Measurements from ENCODE around the gene CASP8AP2. TPM values are rescaled to one million over a fixed set of nuclear protein-coding genes. Genes with fewer than 3 reads are reported as not detected.
"Not testable (repeated sequence)": the region's sequence is repeated elsewhere in the genome, so short reads cannot be mapped to it uniquely, and the experiment has no call there.

The CASP8AP2 gene
- 11.6 TPM for total RNA-seq
- long read RNA-seq, partial matches to known transcripts = 5 of 16 reads
- long read RNA-seq, other reads (novel, unspliced or antisense) = 8 of 16 reads

DNA sequence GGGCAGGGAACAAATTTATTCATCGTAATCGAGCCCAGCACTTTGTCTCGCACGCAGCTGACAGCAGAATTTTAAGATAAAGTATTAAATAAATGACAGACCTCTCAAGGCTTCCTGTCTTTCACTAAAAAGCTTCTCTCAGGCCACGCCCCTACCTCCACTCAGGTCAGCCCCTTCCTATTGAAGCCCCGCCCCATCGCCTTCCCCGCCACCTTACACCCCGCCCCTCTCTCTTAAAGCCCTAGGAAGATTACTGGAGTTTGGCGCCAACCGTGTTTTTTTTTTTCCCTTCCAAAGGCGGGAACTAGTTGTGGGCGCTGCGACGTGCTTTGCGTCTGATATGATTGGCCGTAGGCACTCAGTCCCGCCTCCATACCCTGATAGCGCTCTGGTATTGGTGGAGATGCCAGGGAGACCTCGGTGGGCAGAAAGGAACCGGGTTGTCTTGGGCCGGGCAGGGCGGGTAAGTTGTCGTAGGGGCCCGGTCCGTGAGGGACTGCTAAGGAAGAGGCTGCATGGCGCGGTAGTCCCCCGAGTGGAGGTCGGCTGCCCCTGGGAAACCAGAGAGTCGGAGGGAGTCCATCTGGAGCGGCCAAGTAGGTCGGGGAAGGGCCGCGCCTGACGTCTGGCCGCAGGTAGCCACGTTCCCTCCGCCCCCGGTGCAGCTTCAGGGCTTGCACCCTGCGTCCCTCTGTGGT, at the start of gene CASP8AP2:
Gene CASP8AP2, plus strand, starts transcription at position 409 of the 698 bp plus-strand sequence.
- peak; percentile 96 for DNase-seq (ENCODE audit: low spot score)
- intact Hi-C loops (cut with DNase I) = loop anchor here (10.0 kb wide), 1 partner anchor 645 kb away; no protein-coding TSS in a partner anchor

- no peak for DNase-seq (ENCODE audit: low spot score)
- intact Hi-C loops (cut with DNase I) = no loop called here
Measured at GRCh38 chr6:89781070-89782034, 48.3 kb upstream of the CASP8AP2 start.

GRCh38 chr6:89782222-89782621, 47.5 kb upstream of the CASP8AP2 start:
- DNase-seq (ENCODE audit: low spot score) = no peak
- intact Hi-C loops (cut with DNase I) = no loop called here

- intact Hi-C loops (cut with DNase I); DNase-seq (ENCODE audit: low spot score): not testable (repeated sequence)
Measured at GRCh38 chr6:89783293-89783692, 46.4 kb upstream of the CASP8AP2 start.

DNA sequence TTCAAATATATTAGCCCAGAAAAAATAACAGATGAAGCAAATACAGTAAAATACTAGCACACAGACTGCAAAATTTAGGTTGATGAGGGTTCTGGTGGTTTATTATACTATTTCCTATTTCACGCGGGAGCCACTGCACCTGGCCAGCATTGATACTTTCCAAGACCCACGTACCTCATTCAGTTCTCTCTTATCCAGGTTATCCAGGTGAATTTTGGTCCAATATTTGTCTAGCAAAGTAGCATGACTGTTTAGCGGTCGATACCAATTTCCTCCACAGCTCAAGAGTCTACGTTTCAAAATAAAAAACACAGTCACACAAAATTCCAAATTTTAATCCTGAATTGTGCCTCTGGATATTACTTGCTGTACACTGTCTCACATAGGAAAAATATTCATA, 44.8 kb upstream of the CASP8AP2 start:
- no peak for DNase-seq (ENCODE audit: low spot score)
- intact Hi-C loops (cut with DNase I) = no loop called here

GRCh38 chr6:89786970-89787369, 42.7 kb upstream of the CASP8AP2 start:
- intact Hi-C loops (cut with DNase I) = no loop called here
- DNase-seq (ENCODE audit: low spot score) = no peak

DNA sequence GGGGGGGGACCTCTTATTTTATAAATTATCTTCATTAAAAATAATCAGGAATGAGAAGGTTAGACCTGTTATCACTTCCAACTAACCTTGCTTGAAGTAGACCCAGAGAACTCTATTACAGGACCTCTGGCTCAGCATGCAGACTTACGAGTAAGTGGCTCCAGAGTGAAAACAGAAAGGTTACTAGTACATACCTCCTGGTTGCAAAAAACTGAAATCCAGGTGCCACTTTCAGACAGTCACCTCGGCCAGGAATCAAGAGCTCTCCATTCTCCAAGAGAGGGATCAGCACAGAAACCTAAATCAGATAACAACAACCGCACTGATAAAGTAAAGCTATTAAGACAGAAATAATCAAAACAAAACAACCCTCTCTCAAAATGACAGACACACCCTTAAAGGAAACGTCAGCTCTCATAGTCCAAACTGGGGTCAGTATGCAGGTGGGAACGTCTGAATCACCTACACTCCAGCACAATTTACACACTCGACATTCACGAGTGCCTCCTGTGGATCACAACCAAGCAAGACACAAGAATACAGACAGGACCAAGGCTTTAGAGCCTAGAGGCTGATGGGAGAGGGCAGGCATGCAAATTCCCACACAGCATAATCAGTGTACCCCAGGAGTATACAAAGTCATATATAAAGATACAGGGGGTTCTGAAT, 41.9 kb upstream of the CASP8AP2 start:
- no peak for DNase-seq (ENCODE audit: low spot score)
- intact Hi-C loops (cut with DNase I) = no loop called here

- DNase-seq (ENCODE audit: low spot score) = no peak
- intact Hi-C loops (cut with DNase I) = no loop called here
Measured at GRCh38 chr6:89789980-89790379, 39.7 kb upstream of the CASP8AP2 start.

DNA sequence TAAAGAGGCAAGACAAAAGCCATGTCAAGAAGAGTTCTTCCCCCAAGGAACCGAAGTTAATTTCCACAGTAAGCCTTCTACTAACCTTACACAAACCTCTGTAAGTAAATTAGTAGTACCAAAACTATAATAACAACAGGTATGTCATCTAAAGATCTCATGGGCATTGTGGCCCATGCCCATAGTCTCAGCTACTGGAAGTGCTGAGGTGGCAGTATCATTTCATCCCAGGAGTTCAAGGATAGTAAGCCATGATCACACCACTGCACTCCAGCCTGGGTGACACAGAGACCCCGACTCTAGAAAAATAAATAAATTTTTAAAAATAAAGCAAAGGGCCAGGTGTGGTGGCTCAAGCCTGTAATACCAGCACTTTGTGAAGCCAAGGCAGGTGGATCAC, 39.3 kb upstream of the CASP8AP2 start:
- intact Hi-C loops (cut with DNase I) = no loop called here
- no peak for DNase-seq (ENCODE audit: low spot score)

GRCh38 chr6:89792881-89793280, 36.8 kb upstream of the CASP8AP2 start:
- no peak for DNase-seq (ENCODE audit: low spot score)
- intact Hi-C loops (cut with DNase I) = no loop called here

DNA sequence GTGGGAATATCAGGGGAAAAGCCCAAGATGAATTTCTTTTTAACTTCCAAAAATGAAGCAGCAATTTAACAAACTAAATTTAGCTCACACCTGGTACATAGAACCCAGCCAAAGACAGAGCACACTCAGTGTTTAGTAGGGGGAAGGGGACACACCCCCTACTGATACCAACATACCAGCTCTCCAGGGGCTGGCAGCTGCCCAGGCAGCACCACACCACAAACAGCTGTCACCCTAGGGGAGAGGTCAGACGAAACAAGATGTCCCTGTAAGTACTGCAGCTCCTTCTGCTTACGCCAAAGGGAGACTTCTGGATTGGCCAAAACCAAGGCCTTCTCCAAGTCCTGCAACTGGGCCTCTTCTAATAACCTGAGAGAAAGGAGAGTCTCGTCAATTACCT, 36.1 kb upstream of the CASP8AP2 start:
- intact Hi-C loops (cut with DNase I) = no loop called here
- DNase-seq (ENCODE audit: low spot score) = no peak

DNA sequence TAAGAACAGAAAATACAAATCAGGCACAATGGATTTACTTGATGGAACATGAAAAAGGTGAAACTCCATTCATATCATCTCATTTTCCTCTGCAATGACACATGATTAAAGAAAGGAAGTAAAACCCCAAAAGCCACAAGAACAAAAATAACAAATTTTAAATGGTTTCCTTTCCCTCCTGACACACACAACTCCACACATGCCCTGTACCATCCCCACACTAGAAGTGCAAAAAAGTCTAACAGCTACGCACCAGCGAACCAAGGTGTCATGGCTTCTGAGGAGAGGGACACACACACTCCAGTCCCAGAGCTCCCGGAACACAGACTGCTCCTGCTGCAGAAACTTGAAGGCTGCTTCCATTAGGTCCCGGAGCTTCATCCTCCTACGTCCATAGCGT, 35.4 kb upstream of the CASP8AP2 start:
- intact Hi-C loops (cut with DNase I) = no loop called here
- no peak for DNase-seq (ENCODE audit: low spot score)

DNA sequence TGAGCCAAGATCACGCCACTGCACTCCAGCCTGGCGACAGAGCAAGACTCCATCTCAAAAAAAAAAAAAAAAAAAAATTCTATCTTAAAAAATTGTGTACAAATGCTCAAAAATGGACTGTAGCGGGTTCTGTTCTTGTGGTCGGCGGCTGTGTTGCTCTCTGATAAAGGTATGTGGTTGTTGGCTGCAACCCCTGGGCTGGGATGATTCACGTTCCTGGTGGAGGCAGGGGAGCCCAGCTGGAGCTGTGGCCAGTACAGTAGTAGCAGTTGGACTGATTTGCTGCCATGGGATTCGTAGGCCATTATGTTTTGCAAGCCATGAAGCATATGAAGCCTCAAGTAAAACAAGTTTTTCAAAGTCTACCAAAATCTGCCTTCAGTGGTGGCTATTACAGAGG, 32.4 kb upstream of the CASP8AP2 start:
- no peak for DNase-seq (ENCODE audit: low spot score)

DNA sequence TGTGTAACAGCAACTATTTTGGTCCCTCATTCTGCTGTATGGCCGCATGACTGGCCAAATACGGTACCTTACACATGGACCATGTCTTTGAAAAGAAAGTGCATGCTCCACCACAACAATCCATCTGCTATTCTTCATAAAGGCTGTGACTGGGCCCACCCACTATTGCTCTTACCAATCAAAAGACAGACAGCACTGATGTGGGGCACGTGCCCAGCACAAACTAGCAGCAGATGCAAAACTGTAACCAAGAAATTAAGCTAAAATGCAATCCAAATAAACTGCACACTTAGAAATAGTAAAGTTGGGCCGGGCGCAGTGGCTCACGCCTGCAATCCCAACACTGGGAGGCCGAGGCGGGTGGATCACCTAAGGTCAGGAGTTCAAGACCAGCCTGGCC, 30.6 kb upstream of the CASP8AP2 start:
- DNase-seq (ENCODE audit: low spot score) = no peak
- intact Hi-C loops (cut with DNase I) = no loop called here

More for the DNA sequence above, 32.4 kb upstream of the CASP8AP2 start:
- intact Hi-C loops (cut with DNase I) = no loop called here

DNA sequence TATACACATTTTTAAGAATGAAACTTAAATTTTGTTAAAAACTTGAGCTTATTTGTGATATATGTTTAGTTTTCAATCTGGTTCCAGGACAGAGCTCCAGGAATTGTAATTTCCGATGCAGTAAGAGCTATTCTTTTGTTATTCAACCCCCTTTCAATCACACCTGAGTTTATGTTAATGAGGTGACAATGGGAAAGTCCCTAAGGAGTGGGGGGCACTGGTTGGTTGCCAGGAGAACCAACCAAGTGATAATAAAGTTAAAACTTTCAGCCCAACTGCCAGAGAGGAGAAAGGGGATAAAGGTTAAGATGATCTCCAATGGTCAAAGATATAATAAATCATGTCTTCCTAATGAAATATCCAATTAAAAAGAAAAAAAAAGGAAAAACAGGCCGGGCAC, 29.9 kb upstream of the CASP8AP2 start:
- DNase-seq (ENCODE audit: low spot score) = no peak
- intact Hi-C loops (cut with DNase I) = no loop called here

DNA sequence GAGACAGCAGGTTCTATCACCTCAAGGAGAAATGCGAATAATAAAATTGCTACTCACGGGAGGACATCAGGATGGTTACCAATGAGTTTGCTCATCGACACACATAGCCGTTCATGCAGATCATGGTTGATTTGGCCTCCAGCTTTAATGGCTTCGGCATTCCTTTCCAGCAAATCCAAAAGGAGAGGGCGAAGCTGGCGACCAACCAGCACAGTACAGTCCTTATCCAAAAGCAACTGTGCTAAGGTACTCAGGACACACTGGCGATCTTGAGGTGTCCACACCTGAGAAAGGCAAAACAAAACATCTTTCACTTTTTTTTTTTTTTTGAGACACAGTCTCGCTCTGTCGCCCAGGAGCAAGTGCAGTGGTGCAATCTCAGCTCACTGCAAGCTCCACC, 26.4 kb upstream of the CASP8AP2 start:
- intact Hi-C loops (cut with DNase I) = no loop called here

DNA sequence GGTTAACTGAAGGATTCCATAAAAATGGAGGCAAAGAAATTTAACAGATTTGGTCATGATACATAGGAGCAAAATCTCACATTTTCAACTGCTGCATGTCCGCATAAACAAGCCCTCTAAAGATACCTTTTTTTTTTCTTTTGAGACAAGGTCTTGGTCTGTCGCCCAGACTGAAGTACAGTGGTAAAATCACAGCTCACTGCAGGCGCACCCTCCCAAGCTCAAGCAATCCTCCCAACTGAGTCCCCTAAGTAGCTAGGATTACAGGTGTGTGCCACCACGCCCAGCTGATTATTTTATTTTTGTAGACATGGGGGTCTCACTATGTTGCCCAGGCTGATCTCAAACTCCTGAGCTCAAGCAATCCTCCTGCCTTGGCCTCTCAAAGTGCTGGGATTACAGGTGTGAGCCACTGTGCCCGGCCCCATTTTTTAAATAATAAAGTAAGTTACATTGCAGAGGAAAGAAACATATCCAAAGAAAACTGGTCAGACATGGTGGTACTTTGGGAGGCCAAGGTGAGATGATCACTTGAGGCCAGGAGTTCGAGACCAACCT, 23.8 kb upstream of the CASP8AP2 start:
- no peak for DNase-seq (ENCODE audit: low spot score)
- intact Hi-C loops (cut with DNase I) = no loop called here

More for the DNA sequence above, 26.4 kb upstream of the CASP8AP2 start:
- DNase-seq (ENCODE audit: low spot score) = no peak

DNA sequence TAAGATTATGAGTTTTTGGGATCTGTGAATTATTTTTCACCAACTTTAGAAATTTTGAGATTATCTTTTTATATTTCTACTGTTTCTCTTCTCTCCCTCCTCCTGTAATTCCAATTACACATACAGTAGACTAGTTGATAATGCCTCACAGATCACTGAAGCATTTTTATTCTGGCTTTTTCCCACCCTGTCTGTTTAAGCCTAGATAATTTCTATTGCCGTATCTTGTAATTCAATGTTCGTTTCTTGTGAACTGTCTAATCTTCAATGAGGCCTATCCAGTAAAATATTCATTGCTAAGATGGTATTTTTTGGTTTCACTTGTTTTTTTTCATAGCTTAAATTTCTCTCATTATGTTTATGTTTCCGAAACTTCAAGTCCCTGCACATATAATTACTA, 22.1 kb upstream of the CASP8AP2 start:
- intact Hi-C loops (cut with DNase I) = no loop called here
- no peak for DNase-seq (ENCODE audit: low spot score)

- intact Hi-C loops (cut with DNase I); DNase-seq (ENCODE audit: low spot score): not testable (repeated sequence)
Measured at GRCh38 chr6:89813422-89813821, 16.3 kb upstream of the CASP8AP2 start.

GRCh38 chr6:89817481-89817880, 12.2 kb upstream of the CASP8AP2 start:
- DNase-seq (ENCODE audit: low spot score) = no peak
- intact Hi-C loops (cut with DNase I) = no loop called here
